ENCODE data around the gene C6orf89. TPM values are rescaled to one million over a fixed set of nuclear protein-coding genes. Genes with fewer than 3 reads are reported as not detected.

Gene C6orf89
- total and polyA plus RNA-seq, 2 of the 13 experiments (the other 11 are each of a cell fraction or from before 2014, with no cell fraction given) = 22.1 to 32.2 TPM

DNA sequence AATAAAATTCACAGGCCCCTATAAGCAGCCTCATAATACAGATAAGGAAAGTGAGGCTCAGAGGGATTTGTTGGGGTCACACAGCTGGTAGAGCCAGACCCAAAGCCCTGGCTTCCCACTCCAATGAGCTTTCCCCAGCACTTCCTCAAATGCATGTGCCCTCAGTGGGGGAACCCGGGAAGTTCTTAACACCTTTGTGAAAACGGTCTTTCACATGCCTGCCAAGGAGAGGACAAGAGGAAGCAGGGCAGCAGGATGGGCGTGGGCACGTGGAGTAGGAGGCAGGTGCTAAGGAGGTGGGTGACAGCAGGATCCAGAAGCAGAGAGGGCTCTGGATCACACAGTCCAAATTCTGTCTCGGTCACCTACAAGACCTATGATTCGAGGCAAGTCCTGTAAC is 69.4 kb downstream of the C6orf89 start:
- ATAC-seq (no peak), DNase-seq (ENCODE audit: low spot score) (no peak), FAIRE-seq (no peak)
- no peaks in the 10 kb centered on the region for H3K36me3 ChIP-seq (replicated peaks in 1 of 2; ENCODE audit: control insufficient read depth in 1 of 2, insufficient read depth in 2 of 2, low read length in 2 of 2)
- in situ Hi-C loops (cut with HindIII; ENCODE audit: extremely low pct_ligation_motif_present, low pct_unique_long_range_greater_than_20kb) = no loop called here
- POLR2A ChIA-PET = interaction anchor here (1.7 kb wide), 1 partner anchor 31 kb away, joined by 5 read pairs; the partner anchor contains the start of gene MTCH1
- no peak overlapping the region for H3K4me2 ChIP-seq (ENCODE audit: low read depth, low read length)
- no peak overlapping the region for H3K9ac ChIP-seq (ENCODE audit: insufficient read depth, low read depth, low read length)
- no peak overlapping the region for H2AFZ ChIP-seq (ENCODE audit: low read length)
- H3K27ac ChIP-seq (ENCODE audit: extremely low read length, insufficient read depth, low read length) = no peak overlapping the region
- H3K79me2 ChIP-seq (ENCODE audit: insufficient read depth, low read length) = no peaks in the 10 kb centered on the region
- TF ChIP-seq ZBTB42 (CRISPR knock-in tag; IDR thresholded peaks at IDR 0.05) = no peak
- TF ChIP-seq RFX3 (CRISPR knock-in tag; IDR thresholded peaks at IDR 0.05) = no peak
- TF ChIP-seq ZNF547 (CRISPR knock-in tag; IDR thresholded peaks at IDR 0.05) = no peak
- no peak for TF ChIP-seq ZZZ3 (CRISPR knock-in tag; IDR thresholded peaks at IDR 0.05; ENCODE audit: borderline replicate concordance)
- TF ChIP-seq SIN3A (IDR thresholded peaks at IDR 0.05; ENCODE audit: borderline replicate concordance, low read depth, low read length) = no peak
- TF ChIP-seq, protein P1, sequence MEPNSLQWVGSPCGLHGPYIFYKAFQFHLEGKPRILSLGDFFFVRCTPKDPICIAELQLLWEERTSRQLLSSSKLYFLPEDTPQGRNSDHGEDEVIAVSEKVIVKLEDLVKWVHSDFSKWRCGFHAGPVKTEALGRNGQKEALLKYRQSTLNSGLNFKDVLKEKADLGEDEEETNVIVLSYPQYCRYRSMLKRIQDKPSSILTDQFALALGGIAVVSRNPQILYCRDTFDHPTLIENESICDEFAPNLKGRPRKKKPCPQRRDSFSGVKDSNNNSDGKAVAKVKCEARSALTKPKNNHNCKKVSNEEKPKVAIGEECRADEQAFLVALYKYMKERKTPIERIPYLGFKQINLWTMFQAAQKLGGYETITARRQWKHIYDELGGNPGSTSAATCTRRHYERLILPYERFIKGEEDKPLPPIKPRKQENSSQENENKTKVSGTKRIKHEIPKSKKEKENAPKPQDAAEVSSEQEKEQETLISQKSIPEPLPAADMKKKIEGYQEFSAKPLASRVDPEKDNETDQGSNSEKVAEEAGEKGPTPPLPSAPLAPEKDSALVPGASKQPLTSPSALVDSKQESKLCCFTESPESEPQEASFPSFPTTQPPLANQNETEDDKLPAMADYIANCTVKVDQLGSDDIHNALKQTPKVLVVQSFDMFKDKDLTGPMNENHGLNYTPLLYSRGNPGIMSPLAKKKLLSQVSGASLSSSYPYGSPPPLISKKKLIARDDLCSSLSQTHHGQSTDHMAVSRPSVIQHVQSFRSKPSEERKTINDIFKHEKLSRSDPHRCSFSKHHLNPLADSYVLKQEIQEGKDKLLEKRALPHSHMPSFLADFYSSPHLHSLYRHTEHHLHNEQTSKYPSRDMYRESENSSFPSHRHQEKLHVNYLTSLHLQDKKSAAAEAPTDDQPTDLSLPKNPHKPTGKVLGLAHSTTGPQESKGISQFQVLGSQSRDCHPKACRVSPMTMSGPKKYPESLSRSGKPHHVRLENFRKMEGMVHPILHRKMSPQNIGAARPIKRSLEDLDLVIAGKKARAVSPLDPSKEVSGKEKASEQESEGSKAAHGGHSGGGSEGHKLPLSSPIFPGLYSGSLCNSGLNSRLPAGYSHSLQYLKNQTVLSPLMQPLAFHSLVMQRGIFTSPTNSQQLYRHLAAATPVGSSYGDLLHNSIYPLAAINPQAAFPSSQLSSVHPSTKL (CRISPR knock-in tag; IDR thresholded peaks at IDR 0.05) = no peak
- TF ChIP-seq ETV6 (CRISPR knock-in tag; conservative IDR thresholded peaks at IDR 0.05) = no peak
- TF ChIP-seq KDM3A (CRISPR knock-in tag; IDR thresholded peaks at IDR 0.05; ENCODE audit: low read depth) = no peak
- no peak for TF ChIP-seq POLR2A (IDR thresholded peaks at IDR 0.05; ENCODE audit: insufficient read depth in 1 of 2, low read depth in 2 of 2, low read length in 2 of 2)
- no peak for TF ChIP-seq FOXK2 (IDR thresholded peaks at IDR 0.05)
- TF ChIP-seq SMC3 (IDR thresholded peaks at IDR 0.05; ENCODE audit: low read length) = no peak
- H3K9me3 ChIP-seq (ENCODE audit: low read length) = no peaks in the 10 kb centered on the region
- no TSS peak for BruUV-seq (replicated peaks)
- H4K20me1 ChIP-seq (ENCODE audit: insufficient read depth, low read length) = no peaks in the 10 kb centered on the region
- 28% methylated on average over 6 of the region's 6 CpGs for WGBS (ENCODE audit: low lambda C conversion rate)
- peaks cover 12 to 48% of the 10 kb centered on the region in 2 experiments; a peak in 3 of 5 replicates for H3K27me3 ChIP-seq (ENCODE audit: control insufficient read depth in 1 of 2, insufficient read depth in 2 of 2, low read length in 2 of 2)
- intact Hi-C loops (cut with micrococcal nuclease; ENCODE audit: unreplicated experiment) = no loop called here
- CTCF ChIA-PET (ENCODE audit: low intra/inter-chr PET ratio, low total read pairs) = no interaction called here
- H3K4me1 ChIP-seq (ENCODE audit: insufficient read depth, low read length) = no peaks in the 10 kb centered on the region
- H3K4me3 ChIP-seq (replicated peaks in 1 of 3; ENCODE audit: insufficient read depth in 1 of 3, low read depth in 2 of 3, low read length in 3 of 3) = no peak overlapping the region

Measured in HepG2 (cell line).